Neural progenitor cell (in vitro differentiated cells): Measurements from ENCODE around the gene FASN.

ENCODE experiments used
- EZH2 ChIP-seq: fragments of 200-600 bp; sonication (generic); IDR thresholded peaks from 2 replicates; pipeline ENCODE4 v1.6.1; 2017; ENCODE audit warnings: antibody characterized with exemption, mild to moderate bottlenecking, moderate library complexity
- EZH2phosphoT487 ChIP-seq: fragments of 200-600 bp; sonication (generic); IDR thresholded peaks from 2 replicates; pipeline ENCODE4 v1.6.1; 2017; ENCODE audit warnings: antibody characterized with exemption
- TF ChIP-seq, protein P1 (sequence below): fragments of 200-600 bp; sonication (generic); IDR thresholded peaks from 2 replicates; pipeline ENCODE4 v1.5.1; 2017; ENCODE audit warnings: antibody characterized with exemption, mild to moderate bottlenecking

DNA sequence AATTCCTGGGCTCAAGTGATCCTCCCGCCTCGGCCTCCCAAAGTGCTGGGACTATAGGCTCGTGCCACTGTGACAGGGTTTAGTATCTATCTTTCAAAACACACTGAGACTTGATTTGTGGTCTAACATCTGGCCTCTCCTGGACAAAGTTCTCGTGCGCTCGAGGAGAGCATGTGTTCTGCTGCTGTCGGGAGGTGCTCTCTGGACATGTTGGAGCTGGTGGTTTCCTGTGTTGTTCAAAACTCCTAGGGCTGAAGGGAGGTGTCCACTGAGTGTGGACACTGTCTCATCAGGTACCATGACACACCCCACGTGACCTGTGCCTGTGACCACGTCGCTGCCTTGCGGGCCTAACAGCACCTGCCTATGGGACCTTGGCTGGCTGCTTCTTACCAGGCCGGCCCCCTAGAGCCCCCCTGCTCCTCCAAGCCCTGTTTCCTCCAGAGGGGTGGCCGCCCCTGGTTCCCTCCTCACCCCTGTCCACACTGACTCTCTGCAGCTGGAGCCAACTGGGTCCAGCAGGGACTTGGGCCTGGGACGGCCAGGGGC, 52.0 kb downstream of the FASN start:
- TF ChIP-seq, protein P1, sequence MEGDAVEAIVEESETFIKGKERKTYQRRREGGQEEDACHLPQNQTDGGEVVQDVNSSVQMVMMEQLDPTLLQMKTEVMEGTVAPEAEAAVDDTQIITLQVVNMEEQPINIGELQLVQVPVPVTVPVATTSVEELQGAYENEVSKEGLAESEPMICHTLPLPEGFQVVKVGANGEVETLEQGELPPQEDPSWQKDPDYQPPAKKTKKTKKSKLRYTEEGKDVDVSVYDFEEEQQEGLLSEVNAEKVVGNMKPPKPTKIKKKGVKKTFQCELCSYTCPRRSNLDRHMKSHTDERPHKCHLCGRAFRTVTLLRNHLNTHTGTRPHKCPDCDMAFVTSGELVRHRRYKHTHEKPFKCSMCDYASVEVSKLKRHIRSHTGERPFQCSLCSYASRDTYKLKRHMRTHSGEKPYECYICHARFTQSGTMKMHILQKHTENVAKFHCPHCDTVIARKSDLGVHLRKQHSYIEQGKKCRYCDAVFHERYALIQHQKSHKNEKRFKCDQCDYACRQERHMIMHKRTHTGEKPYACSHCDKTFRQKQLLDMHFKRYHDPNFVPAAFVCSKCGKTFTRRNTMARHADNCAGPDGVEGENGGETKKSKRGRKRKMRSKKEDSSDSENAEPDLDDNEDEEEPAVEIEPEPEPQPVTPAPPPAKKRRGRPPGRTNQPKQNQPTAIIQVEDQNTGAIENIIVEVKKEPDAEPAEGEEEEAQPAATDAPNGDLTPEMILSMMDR = no peak
- TF ChIP-seq EZH2phosphoT487 (no peak), EZH2 (no peak)
